ENCODE results near the gene POLD4.

DNA sequence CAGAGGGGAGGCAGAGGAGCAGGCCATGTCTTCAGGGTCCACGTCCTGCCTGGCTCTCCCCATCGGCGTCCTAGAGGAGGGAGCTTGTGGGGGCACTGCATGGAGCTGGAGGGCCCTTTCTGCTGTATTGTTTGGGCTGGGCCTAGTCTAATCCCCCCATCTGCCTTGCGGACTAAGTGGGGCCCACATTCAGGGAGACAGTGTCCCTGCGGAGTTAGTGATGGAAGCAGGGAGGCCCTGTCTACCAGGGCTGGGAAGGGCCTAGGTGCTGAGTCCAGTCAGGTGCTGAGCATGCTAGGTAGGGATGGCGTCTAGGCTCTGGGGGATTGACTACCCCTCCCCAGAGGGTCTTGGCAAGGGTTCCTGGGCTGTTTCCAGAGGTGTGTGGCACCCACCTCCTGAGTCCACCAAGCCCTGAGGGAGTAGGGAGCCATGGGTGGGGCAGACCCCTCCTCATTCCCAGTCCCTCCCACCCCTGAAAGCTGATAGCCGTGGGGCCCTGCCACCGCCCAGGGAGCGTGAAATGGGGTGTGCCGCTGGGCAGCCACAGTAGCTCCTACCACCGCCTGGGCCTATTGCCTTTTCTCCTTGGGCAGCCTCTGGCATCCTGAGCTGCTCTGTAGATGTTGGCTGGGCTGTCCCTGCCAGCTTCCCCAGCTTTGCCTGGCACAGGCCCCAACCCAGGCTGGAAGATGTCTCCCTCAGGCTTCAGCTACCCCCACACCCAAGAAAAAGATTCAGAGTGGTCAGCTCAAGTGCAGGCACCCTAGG lies 1.9 kb upstream of the POLD4 start:
- TF ChIP-seq EZH2phosphoT487 (IDR thresholded peaks at IDR 0.05; ENCODE audit: borderline replicate concordance, low read depth, low read length), result no peak
- TF ChIP-seq, protein P1, sequence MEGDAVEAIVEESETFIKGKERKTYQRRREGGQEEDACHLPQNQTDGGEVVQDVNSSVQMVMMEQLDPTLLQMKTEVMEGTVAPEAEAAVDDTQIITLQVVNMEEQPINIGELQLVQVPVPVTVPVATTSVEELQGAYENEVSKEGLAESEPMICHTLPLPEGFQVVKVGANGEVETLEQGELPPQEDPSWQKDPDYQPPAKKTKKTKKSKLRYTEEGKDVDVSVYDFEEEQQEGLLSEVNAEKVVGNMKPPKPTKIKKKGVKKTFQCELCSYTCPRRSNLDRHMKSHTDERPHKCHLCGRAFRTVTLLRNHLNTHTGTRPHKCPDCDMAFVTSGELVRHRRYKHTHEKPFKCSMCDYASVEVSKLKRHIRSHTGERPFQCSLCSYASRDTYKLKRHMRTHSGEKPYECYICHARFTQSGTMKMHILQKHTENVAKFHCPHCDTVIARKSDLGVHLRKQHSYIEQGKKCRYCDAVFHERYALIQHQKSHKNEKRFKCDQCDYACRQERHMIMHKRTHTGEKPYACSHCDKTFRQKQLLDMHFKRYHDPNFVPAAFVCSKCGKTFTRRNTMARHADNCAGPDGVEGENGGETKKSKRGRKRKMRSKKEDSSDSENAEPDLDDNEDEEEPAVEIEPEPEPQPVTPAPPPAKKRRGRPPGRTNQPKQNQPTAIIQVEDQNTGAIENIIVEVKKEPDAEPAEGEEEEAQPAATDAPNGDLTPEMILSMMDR (conservative IDR thresholded peaks at IDR 0.05; ENCODE audit: low read length), result no peak
